ENCODE measurements around the gene MEIS1.

Gene MEIS1

GRCh38 chr2:66448136-66448991 lies 13.4 kb downstream of the MEIS1 start:
- TF ChIP-seq TAF1 (IDR thresholded peaks at IDR 0.05; ENCODE audit: borderline replicate concordance, low read depth, low read length) = no peak
- TF ChIP-seq POLR2A (IDR thresholded peaks at IDR 0.05; ENCODE audit: low read depth, low read length) = no peak
- TF ChIP-seq POLR2AphosphoS5 (IDR thresholded peaks at IDR 0.05; ENCODE audit: low read depth, low read length) = no peak
- FAIRE-seq = no peak

GRCh38 chr2:66452214-66452613 lies 17.3 kb downstream of the MEIS1 start:
- no peak for DNase-seq (ENCODE audit: insufficient read length)
- FAIRE-seq = no peak

More at GRCh38 chr2:66448136-66448991, 13.4 kb downstream of the MEIS1 start:
- DNase-seq (ENCODE audit: insufficient read length) = no peak

GRCh38 chr2:66452917-66453316 lies 18.0 kb downstream of the MEIS1 start:
- FAIRE-seq (no peak), DNase-seq (ENCODE audit: insufficient read length) (no peak)
- TF ChIP-seq POLR2AphosphoS5 (IDR thresholded peaks at IDR 0.05; ENCODE audit: low read depth, low read length) (no peak), POLR2A (IDR thresholded peaks at IDR 0.05; ENCODE audit: low read depth, low read length) (no peak), TAF1 (IDR thresholded peaks at IDR 0.05; ENCODE audit: borderline replicate concordance, low read depth, low read length) (no peak)

More at GRCh38 chr2:66452214-66452613, 17.3 kb downstream of the MEIS1 start:
- TF ChIP-seq POLR2AphosphoS5 (IDR thresholded peaks at IDR 0.05; ENCODE audit: low read depth, low read length) = no peak
- no peak for TF ChIP-seq POLR2A (IDR thresholded peaks at IDR 0.05; ENCODE audit: low read depth, low read length)
- TF ChIP-seq TAF1 (IDR thresholded peaks at IDR 0.05; ENCODE audit: borderline replicate concordance, low read depth, low read length) = no peak

DNA sequence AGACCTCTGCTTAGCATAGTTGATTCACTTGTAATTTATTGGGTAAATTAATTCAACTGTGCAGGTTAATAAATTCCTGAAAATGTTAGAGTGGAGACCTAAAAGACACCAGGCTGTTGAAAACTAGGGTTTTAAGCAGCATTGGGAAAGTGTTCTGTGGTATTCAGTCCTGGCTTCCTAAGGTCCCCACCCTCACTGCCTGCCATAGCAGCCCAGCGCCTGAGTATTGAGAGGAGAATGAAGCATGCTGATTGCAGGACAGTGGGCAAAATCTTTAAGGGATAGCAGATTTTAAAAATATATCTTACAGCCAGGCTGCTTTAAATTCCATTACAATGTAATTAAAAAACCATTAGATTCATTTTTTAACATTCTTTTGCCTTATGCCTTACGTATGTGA lies 20.6 kb downstream of the MEIS1 start:
- TF ChIP-seq TAF1 (IDR thresholded peaks at IDR 0.05; ENCODE audit: borderline replicate concordance, low read depth, low read length) (no peak), POLR2A (IDR thresholded peaks at IDR 0.05; ENCODE audit: low read depth, low read length) (no peak), POLR2AphosphoS5 (IDR thresholded peaks at IDR 0.05; ENCODE audit: low read depth, low read length) (no peak)
- no peak for DNase-seq (ENCODE audit: insufficient read length)
- no peak for FAIRE-seq

DNA sequence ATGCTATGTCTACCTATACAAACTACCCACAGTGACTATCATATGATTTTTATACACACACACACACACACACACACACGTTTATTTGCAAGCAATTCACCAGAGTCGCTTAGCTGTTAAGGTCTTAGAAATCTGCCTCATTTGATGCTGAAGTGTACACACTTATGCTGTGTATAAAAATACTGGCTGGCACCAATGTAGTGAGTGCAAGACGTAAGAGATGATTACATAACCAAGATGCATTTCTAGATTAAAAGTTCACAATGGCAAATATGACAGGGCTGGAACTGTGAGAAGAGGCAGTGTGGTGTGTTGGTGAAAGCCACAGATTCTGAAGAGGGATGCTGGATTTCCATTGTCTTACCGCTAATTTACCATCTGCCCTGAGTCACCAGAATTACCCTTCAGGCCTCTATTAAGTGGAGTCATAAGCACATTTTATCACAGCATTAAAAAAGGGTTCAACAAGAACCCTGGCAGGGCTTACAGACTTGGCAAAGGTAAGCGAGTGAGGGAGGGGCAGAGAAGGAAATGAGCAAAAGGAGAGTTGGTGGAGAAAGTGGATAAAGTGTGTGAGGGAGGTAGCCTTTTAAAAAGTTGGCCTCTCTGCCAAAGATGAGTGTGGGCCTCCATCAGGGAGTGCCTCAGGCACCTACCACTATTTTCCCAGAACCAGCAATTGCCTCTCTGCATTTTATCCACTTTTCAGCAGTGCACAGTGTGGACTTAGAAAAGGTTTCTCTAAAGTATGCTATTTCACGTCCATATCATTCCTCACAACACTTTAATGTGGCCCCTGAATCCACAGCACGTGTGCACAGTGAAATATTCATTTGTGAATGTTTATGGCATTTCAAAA lies 21.5 kb downstream of the MEIS1 start:
- DNase-seq (ENCODE audit: insufficient read length) = no peak
- FAIRE-seq = no peak

DNA sequence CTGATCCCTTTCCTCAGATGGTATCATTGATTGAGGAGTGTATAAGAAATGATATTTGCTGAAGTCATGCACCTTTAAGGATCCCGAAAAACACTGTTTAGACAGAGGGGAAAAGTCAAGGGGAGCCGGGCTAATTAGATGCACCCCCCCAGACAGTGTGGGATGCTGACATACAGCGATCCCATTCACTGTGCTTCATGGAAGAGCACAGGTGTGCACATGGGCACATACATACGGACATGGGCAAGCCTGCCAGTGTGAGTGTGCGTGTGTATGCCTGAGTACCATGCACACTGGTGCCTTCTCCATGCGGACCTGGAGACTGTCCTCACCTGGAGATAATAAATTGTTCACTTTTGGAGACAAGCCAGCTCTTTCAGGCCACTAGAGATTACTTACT lies 22.6 kb downstream of the MEIS1 start:
- FAIRE-seq = no peak
- TF ChIP-seq TAF1 (IDR thresholded peaks at IDR 0.05; ENCODE audit: borderline replicate concordance, low read depth, low read length) (no peak), POLR2A (IDR thresholded peaks at IDR 0.05; ENCODE audit: low read depth, low read length) (no peak), POLR2AphosphoS5 (IDR thresholded peaks at IDR 0.05; ENCODE audit: low read depth, low read length) (no peak)
- no peak for DNase-seq (ENCODE audit: insufficient read length)

More for the DNA sequence above, 21.5 kb downstream of the MEIS1 start:
- TF ChIP-seq TAF1 (IDR thresholded peaks at IDR 0.05; ENCODE audit: borderline replicate concordance, low read depth, low read length) (no peak), POLR2A (IDR thresholded peaks at IDR 0.05; ENCODE audit: low read depth, low read length) (no peak), POLR2AphosphoS5 (IDR thresholded peaks at IDR 0.05; ENCODE audit: low read depth, low read length) (no peak)

GRCh38 chr2:66460031-66460430 lies 25.1 kb downstream of the MEIS1 start:
- DNase-seq (ENCODE audit: insufficient read length) (no peak), FAIRE-seq (no peak)
- no peak for TF ChIP-seq POLR2AphosphoS5 (IDR thresholded peaks at IDR 0.05; ENCODE audit: low read depth, low read length)
- no peak for TF ChIP-seq TAF1 (IDR thresholded peaks at IDR 0.05; ENCODE audit: borderline replicate concordance, low read depth, low read length)
- TF ChIP-seq POLR2A (IDR thresholded peaks at IDR 0.05; ENCODE audit: low read depth, low read length) = no peak

GRCh38 chr2:66461001-66461663 lies 26.2 kb downstream of the MEIS1 start:
- no peak for FAIRE-seq

DNA sequence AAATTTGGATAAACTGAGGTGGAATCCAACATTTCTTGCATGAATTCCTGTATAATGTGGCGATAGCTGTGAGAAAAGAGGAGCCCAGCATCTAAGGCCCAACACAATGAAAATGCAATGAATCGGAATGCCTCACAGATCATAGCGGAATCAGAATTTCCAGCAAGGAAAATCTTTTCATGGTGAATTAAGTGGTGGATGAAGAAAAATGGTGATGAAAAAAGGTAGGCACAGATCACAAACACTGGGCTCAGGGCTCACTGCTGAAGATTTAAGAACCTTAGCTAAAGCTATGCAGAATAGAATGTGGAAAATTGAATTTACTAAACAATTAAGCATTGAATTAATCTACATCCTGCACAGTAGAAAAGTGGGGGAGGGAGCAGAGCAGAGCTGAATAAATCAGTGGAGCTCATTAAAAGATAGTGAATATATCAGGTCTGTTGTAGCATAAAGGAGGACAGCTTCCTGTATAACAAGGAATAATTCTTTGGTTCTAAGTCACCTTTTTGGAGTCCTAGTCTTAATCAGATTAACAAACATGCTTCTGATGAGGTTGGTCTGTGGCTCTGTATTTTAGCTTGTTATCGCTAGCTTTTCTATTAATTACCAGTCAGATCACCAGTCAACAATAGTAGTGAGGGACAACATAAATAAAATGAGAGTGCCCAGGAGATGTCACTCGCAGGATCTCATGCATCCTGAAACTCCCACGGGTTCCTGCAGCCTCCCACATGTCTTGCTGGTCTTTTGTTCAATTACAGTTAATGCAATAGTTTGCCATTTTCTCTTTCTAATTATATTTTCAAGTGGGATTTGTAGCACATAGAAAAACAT lies 27.0 kb downstream of the MEIS1 start:
- no peak for TF ChIP-seq TAF1 (IDR thresholded peaks at IDR 0.05; ENCODE audit: borderline replicate concordance, low read depth, low read length)
- no peak for TF ChIP-seq POLR2AphosphoS5 (IDR thresholded peaks at IDR 0.05; ENCODE audit: low read depth, low read length)
- TF ChIP-seq POLR2A (IDR thresholded peaks at IDR 0.05; ENCODE audit: low read depth, low read length) = no peak
- FAIRE-seq = no peak

More at GRCh38 chr2:66461001-66461663, 26.2 kb downstream of the MEIS1 start:
- DNase-seq (ENCODE audit: insufficient read length) = no peak
- TF ChIP-seq POLR2A (IDR thresholded peaks at IDR 0.05; ENCODE audit: low read depth, low read length) = no peak
- TF ChIP-seq TAF1 (IDR thresholded peaks at IDR 0.05; ENCODE audit: borderline replicate concordance, low read depth, low read length) = no peak
- TF ChIP-seq POLR2AphosphoS5 (IDR thresholded peaks at IDR 0.05; ENCODE audit: low read depth, low read length) = no peak

DNA sequence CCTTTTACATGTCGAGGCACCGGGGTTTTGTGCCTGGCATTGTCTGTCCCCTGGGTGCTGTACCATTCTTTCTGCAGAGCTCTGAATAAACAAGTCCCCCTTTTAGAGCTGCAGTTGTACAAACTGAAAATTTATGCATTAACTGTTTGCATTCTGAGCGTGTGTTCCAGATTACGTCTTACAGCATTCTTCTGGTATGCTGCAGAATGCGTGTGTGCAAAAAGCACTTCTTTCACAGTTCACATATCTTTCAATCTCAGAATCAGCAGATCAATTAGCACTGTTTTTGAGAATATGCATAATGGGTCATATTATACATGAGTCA lies 27.5 kb downstream of the MEIS1 start:
- no peak for FAIRE-seq
- TF ChIP-seq POLR2AphosphoS5 (IDR thresholded peaks at IDR 0.05; ENCODE audit: low read depth, low read length) (no peak), TAF1 (IDR thresholded peaks at IDR 0.05; ENCODE audit: borderline replicate concordance, low read depth, low read length) (no peak), POLR2A (IDR thresholded peaks at IDR 0.05; ENCODE audit: low read depth, low read length) (no peak)

More for the DNA sequence above, 27.0 kb downstream of the MEIS1 start:
- no peak for DNase-seq (ENCODE audit: insufficient read length)

More for the DNA sequence above, 27.5 kb downstream of the MEIS1 start:
- no peak for DNase-seq (ENCODE audit: insufficient read length)

Measured in GM12892 (cell line).